ENCODE measurements around the gene B3GNT8. TPM values are rescaled to one million over a fixed set of nuclear protein-coding genes. Genes with fewer than 3 reads are reported as not detected.

The B3GNT8 gene
- total and polyA plus RNA-seq, 9 of the 15 experiments (the other 6 are each of a cell fraction or from before 2014, with no cell fraction given): 0.11 to 2.9 (median 0.65) TPM; not detected in 2

DNA sequence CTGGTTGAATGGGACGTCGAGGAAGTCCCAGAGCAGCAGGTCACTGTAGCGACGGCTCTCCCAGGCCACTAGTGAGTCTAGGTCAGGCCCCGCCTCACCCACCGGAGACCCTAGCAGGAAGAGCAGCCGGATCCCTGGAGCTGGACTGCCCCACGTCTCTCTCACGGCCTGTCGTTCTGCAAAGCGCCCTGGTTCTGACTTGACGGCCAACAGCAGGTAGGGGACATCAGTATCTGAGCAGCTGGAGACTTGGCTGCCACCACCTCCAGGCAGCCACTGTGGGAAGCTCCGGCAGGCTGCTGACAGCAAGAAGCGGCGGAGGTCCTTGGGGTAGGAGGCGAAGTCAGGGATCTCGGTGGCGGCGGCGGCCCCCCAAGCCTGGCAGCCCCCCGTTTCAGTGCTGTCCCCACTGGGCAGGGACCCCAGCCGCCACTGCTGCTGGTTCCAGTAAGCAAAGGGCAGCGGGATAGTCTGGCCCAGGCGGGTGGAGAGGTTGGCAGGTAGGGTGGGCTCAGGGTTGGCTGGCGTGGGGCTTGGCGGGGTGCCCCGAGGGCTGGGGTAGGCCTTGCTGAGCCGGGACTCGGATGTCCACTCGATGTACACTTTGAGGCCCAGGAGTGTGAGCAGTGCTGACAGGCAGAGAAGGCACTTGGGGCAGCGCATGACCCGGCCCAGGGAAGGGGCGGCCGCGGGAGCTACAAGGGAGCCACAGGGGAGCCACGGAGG, 895 bp downstream of the B3GNT8 start (continued):
- TF ChIP-seq, protein P1, sequence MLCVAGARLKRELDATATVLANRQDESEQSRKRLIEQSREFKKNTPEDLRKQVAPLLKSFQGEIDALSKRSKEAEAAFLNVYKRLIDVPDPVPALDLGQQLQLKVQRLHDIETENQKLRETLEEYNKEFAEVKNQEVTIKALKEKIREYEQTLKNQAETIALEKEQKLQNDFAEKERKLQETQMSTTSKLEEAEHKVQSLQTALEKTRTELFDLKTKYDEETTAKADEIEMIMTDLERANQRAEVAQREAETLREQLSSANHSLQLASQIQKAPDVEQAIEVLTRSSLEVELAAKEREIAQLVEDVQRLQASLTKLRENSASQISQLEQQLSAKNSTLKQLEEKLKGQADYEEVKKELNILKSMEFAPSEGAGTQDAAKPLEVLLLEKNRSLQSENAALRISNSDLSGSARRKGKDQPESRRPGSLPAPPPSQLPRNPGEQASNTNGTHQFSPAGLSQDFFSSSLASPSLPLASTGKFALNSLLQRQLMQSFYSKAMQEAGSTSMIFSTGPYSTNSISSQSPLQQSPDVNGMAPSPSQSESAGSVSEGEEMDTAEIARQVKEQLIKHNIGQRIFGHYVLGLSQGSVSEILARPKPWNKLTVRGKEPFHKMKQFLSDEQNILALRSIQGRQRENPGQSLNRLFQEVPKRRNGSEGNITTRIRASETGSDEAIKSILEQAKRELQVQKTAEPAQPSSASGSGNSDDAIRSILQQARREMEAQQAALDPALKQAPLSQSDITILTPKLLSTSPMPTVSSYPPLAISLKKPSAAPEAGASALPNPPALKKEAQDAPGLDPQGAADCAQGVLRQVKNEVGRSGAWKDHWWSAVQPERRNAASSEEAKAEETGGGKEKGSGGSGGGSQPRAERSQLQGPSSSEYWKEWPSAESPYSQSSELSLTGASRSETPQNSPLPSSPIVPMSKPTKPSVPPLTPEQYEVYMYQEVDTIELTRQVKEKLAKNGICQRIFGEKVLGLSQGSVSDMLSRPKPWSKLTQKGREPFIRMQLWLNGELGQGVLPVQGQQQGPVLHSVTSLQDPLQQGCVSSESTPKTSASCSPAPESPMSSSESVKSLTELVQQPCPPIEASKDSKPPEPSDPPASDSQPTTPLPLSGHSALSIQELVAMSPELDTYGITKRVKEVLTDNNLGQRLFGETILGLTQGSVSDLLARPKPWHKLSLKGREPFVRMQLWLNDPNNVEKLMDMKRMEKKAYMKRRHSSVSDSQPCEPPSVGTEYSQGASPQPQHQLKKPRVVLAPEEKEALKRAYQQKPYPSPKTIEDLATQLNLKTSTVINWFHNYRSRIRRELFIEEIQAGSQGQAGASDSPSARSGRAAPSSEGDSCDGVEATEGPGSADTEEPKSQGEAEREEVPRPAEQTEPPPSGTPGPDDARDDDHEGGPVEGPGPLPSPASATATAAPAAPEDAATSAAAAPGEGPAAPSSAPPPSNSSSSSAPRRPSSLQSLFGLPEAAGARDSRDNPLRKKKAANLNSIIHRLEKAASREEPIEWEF (CRISPR knock-in tag; IDR thresholded peaks at IDR 0.05): no peak
- TF ChIP-seq POLR2G (IDR thresholded peaks at IDR 0.05; ENCODE audit: low read depth, low read length) (peak; percentile 40; the same call in 1 of the 2 replicates), SETDB1 (IDR thresholded peaks at IDR 0.05; ENCODE audit: low read length) (no peak), ZNF282 (CRISPR knock-in tag; IDR thresholded peaks at IDR 0.05) (no peak)

Measured in K562 (cell line).